NOMO-1 treated with dmso at 0.1 percent for 144 hours (cell line): Measurements from ENCODE around the gene TELO2.

ENCODE experiments used
- DNase-seq: peaks from one replicate; lab custom pipeline; 2025; ENCODE audit not compliant: unreplicated experiment; lab: John Stamatoyannopoulos, UW

The TELO2 gene

DNA sequence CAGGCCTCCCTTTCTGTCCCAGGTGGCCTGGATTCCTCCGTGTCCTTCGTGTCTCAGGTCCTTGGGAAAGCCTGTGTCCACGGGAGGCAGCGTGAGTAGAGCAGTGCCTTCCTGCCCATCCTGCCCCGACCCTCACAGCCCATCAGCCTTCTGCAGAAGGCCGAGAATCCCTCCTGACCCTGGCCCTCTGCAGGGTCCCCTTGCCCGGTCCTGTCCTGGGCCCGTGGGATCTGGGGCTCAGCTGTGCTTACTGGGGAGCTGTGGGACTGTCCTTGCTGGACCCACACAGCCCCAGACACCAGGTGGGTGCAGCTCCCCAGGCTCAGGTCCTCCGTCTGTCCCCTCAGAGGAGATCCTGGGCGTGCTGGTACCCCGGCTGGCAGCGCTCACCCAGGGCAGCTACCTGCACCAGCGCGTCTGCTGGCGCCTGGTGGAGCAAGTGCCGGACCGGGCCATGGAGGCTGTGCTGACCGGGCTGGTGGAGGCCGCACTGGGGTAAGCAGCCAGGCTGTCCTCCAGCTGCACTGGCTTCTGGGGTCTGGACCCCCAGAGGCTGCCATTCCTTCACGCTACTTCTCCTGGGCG, 3.9 kb downstream of the TELO2 start:
- DNase-seq = no peak

DNA sequence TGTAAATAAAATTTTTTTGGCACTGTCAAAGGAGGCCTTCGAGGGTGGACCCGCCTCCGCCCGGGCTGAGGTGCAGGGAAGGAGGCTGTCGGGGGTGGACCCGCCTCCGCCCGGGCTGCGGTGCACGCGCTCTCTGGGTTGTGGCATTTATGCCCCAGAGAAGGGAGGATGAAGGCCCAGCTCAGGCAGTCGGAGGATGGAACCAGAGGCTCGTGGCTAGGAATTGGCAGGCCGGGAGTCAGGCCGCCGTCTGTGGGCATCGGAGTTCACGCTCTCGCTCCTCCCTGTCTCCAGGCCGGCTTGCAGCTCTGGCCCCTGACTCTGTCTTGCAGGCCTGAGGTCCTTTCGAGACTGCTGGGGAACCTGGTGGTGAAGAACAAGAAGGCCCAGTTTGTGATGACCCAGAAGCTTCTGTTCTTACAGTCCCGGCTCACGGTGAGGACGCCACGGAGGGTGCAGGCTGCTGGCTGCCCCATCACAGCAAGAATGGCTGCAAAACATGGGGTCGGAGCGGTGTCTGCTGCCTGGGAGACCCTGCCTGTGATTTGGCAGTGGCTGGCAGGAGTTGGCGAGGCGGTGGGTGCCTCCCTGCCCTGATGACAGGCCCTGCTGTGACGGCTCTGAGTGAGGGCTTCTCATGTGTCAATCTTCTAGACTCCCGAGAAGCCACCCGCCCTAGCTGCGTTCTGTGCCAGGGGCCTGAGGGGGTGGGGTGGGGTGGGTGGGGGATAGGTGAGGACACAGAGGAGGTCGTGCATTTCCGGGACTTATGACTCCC, 5.9 kb downstream of the TELO2 start:
- no peak for DNase-seq

DNA sequence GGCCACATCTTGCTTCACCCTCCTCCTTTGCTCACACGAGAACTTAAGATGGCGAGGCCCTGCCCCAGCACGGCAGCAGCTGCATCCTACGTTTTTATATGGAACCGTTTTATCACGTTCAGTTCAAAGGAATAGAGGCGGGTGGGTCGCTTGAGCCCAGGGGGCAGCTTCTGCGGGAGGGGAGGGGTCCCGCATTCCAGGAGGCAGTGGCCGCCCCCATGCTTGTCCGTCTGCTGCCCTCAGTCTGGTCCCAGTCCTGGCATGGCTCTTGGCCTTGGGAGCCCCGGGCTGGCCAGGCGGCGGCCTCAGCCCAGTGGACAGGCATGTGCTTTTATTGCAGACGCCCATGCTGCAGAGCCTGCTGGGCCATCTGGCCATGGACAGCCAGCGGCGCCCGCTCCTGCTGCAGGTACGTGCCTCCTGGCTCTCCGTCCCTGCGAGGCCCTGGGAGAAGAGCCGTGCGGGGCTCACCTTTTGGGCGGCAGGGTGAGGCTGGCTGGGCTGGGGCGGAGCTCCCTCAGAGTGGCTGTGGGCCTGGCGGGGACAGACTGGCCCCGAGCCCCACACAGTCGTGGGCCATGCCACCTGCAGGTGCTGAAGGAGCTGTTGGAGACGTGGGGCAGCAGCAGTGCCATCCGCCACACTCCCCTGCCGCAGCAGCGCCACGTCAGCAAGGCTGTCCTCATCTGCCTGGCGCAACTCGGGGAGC, 6.8 kb downstream of the TELO2 start:
- no peak for DNase-seq

DNA sequence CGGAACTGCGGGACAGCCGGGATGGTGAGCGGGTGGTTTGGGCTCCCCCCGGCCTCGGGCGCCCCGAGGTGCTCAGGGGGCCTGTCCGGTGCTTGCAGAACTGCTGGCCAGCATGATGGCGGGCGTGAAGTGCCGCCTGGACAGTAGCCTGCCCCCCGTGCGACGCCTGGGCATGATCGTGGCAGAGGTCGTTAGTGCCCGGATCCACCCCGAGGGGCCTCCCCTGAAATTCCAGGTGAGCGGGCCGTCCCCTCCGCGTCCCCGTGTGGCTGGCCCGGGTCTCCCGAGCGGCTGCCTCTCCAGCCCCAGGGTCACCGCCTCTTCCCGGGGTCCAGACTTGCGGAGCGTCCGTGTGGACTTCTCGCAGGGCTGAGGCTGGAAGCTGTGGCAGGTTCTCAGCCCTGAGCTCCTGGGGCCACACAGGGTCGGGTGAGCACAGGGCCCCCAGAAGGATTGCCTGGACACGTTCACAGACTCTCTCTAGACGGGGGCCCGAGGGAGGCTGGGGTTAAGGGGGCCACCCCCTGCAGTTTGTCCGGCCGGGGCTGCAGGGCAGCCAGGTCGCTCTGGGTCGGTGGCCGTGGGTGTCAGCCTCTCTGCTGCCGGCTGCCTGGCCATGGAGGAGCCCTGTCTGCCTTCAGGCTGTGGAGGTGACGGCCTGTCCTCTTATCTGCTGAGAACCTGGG, 7.4 kb downstream of the TELO2 start:
- no peak for DNase-seq

DNA sequence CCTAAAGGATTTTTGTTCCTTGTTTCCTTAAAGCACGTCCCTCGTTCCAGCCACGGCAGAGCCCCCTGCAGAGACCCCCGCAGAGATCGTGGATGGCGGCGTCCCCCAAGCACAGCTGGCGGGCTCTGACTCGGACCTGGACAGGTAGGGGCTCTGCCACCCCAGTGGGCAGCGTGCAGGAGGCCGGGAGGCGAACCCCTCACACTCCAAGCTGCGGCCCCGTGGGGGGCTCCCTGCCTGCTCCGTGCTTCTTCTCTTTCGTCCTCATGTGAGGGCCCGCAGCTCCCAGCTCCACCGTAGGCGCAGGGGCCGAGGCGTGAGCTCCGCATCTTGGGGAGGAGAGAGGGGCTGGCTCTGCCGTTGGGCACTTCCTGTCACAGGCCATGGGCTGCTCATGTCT, 8.5 kb downstream of the TELO2 start:
- DNase-seq = no peak

DNA sequence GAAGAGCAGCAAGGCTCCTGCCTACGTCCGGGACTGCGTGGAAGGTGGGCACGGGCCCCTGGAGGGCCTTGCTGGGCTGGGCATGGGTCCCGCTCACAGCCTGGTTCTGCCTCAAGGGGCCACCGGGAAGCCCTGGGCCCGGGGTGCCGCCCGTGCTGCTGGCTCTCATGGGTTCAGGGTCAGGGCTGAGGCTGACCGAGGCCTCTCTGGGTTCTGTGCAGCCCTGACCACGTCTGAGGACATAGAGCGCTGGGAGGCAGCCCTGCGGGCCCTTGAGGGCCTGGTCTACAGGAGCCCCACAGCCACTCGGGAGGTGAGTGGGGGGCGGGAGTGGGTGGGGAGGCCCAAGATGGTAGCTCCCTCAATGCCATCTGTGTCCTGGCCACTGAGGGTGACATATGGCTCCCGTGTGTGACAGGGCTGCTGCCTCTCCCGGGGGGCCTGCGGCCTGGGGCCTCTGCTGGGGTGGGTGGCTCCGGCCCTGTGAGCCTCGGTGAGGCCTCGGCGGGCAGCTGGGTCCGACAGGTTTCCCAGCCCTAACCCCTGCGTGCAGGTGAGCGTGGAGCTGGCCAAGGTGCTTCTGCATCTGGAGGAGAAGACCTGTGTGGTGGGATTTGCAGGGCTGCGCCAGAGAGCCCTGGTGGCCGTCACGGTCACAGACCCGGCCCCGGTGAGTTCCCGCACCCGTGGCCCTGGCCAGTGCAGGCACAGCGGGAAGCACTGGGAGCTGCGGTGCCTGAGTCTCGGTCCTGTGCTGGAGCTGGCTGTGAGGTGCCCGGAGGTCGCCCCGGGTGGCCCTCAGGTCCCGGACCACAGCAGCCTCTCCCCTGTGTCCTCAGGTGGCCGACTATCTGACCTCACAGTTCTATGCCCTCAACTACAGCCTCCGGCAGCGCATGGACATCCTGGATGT, 9.2 kb downstream of the TELO2 start:
- no peak for DNase-seq

DNA sequence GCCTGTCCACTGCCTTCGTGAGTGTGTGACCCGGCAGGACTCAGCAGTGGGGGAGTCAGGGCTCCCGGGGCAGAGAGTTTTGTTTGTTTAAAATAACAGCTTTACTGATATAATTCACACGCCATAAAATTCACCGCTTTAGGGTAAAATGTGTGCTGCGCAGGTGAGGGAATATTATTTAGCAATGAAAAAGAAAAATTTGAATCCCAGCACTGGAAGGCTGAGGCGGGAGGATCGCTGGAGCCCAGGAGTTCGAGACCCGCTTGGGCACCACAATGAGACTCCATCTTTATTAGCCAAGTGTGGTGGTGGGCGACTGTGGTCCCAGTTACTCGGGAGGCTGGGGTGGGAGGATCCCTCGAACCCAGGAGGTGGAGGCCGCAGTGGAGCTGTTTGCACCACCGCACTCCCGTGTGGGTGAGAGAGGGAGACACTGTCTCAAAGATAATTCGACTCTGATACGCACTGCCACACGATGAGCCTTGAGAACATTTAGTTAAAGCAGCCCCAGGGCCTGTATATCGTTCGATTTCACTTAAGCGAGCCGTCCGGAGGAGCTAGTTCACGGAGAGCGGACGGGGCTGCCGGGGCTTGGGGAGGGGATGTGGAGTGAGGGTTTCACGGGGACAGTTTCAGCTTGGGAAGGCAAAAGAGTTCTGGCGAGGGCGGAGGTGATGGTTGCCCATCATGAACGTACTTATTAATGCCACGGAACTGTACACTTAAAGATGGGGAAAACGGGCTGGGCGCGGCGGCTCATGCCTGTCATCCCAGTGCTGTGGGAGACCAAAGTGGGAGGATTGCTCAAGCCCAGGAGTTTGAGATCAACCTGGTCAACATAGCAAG, 10.2 kb downstream of the TELO2 start:
- no peak for DNase-seq

DNA sequence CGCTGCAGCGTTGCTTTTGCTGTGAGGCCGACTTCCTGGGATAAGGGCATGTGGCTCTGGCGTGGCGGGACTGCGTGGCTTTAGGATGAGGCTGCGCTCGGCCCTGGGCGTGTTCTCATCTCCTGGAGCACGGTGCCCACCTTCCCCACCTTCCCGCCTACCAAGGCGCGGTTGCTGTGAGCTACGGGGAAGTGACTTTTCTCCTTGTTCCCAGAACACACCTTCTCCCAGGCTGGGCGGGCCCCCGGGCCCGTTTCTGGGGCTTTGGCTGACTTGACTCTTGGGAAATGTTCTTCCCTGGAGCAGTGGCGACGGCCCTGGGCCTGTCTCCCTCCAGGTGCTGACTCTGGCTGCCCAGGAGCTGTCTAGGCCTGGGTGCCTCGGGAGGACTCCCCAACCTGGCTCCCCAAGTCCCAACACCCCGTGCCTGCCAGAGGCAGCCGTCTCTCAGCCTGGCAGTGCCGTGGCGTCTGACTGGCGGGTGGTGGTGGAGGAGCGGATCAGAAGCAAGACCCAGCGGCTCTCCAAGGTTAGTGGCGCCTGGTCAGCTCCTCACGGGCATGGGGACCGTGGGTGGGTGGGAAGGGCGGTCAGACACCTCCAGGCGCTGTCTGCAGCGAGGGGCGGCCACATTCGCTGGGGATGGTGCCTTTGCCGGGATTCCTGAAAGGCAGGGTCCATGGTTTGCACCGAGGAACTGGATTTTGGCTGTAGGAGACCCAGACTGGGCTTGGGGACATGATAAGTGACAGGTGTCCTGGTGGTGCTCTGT, 12.1 kb downstream of the TELO2 start:
- DNase-seq = no peak

DNA sequence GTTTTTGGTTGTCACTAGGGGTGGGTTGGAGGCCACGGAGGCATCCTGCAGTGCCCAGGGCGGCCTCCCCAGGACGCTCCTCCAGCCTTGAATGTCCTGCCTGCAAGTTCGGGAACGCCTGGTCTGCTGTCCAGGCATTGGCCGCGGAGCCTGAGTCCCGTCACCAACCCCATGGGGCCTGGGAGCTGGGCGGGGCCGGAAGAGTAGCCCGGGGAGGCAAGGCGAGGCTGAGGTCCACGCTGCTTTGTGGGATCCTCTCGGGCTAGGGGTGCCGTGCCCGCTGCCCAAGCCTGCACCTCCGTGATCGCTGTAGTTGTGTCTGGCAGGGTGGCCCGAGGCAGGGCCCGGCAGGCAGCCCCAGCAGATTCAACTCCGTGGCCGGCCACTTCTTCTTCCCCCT, 12.8 kb downstream of the TELO2 start:
- DNase-seq = no peak

DNA sequence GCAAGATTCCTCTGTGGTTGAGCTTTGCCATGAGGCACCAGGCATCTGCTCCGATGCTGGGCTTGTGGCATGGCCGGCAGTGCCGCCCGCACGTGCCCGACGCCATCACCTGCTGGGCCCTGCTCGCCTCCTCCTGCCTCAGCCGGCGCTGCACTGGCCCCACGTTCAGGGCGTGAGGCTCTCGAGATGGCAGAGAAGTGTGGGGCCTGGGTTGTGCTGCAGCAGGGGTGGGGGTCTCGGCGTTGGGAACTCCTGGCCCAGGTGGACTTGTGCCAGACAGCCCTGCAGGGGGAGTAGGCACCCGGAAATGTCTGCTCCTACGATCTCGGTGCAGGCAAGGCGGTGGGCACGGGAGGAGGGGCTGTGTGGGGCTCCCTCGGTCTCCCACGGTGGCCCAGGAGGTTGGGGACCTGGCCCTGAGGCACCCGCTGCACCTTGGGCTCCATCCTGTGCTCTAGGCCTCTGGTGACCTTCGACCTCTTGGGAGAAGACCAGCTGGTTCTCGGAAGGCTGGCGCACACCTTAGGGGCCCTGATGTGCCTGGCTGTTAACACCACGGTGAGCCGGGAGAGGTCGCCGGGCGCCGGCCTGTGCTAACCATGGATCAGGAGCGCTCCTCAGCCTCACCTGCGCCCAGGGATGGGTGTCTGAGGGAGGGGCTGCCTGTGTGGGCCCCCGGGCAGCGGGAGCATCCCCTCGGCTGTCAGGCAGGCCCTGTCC, 13.5 kb downstream of the TELO2 start:
- DNase-seq = no peak

DNA sequence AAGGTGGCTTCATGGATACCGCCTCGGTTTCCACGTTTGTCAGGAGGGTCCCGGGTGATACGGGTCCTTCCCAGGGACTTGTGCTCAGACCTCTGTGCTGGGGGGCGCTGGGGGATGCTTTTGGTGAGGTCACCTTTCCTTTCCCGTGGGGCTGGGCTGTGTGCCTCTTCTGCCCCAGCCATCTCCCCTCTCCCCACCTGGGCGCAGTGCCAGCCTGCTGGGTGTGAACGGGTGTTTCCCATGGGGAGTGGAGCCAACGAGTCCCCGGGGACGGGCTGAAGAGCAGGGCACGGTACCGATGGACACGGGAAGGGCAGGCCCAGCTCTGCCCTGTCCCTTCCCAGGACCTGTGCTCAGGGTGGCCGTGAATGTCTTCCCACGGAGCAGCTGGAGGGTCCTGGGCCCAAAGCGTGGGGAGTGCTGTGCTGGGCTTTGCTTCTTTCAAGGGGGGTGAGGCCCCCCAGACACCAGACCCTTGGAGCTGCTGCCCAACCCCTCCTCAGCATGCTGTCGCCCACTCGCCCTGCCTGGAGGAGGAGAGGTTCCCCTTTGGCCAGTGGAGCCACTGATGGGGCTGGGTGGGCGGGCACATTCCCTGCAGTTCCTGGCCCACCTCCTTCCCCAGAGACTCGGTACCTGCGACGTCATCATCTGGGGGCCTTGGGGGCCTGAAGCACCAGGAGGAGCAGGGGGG, 15.5 kb downstream of the TELO2 start:
- DNase-seq = no peak

DNA sequence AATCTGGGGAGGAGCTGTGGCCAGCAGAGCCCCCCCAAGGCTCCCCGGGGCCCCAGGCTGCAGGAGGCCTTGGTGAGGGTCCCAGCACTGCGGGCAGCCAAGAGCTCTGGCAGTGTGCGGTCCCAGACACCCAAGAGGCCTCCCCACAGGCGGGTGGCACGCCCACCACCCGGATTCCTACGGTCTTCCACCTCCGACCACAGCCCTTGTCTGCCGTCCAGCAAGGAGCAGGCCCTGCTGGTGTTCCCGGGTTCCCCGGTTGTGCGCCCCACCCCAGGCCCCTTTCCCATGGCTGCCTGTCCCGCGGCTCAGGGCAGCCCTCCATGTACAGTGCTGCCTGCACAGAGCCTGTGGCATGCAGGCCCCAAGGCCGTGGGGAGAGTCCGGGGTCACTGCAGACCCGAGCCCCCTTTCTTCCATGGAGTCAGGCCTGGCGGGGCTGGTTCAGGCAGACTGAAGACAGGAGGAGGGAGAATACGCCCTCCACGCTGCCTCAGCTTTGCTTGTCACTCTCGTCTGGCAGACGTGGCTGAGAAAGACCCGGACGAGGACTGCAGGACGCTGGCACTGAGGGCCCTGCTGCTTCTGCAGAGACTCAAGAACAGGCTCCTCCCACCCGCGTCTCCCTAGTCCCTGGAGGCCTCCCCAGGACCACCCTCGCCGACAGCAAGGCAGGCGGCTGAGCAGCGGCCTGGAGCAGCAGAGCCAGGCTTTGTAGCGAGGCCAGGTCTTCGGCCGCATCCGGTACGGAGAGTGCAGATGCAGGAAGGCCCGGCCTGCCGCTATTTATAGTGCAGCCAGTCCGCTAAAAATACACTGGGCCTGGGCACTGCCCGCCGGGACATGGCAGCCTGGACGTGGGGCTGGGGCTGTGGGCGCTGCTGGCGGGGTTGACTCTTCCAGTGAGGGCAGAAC, 16.4 kb downstream of the TELO2 start:
- no peak for DNase-seq

DNA sequence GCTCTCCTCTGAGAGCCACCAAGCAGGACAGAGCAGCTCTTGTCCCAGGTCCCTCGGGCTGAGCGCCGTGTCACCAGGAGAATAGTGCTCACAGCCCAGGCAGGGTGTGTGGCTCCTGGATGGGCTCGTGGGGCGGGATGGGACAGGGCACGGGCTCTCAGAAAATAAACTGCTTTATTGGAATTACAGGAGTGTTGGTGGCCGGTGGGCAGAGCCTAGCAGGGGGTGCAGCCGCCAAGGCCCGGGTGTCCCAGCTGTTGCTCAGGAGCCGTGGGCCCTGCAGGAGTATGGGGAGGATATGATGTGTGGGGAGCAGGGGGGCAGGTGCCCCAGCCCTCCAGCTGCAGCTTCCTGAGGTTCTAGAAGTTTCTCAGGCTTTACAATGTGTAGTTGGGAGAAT, 17.1 kb downstream of the TELO2 start:
- DNase-seq = no peak

DNA sequence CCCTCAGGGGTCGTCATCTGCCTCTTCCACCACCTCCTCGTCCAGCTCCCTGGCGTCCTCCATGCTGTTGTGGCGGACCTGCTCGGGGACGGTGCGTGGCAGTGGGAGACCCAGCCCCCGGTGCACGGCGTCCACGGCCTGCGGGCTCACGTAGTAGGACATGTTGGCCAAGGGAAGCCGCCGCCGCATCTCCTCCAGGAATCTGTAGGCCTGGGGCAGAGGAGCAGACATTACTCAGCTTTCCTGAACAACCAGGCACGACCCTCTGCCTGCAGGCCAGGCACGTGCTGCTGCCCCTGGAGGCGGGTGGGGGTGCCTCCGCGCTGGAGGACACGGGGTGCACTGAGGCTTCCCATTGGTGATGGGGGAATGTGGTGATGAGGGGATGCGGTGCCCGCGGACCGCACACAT, 17.8 kb downstream of the TELO2 start:
- no peak for DNase-seq

DNA sequence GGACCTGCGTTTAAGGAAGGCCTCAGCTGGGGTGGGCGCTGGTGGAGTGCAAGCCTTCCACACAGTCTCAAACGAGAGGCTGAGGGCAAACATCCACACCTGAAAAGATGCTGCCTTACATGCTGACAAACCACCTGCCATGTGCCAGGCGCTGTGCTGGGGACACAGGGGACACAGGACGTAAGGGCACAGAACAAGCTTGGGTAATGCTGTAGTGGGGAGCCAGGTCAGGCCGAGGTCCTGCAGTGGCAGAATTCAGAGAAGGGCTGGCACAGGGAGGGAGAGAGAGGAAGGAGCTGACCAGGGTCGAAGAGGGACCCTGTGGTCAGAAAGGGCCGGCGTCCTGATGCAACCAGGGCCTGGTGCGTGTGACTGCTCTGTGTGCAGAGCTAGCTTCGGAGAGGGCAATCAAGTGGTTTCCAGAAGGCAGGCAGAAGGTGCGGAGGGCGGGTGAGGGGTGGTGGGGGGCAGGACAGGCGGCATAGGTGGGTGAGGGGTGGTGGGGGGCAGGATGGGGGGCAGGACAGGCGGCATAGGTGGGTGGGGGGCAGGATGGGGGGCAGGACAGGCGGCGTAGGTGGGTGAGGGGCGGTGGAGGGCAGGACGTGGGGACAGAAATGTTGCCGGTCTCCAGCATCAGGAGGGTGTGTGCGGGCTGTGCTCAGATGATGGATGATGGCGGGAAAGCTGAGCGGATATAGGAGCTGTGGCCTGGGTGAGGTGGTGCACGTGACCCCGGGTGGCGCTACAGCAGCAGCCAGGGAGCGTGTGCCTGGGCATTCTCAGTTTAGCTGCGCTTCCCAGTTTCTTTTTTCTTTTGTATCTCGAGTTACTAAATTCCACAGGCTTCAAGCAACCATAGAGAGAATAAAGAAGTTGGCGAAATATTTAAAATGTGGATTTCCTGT, 18.8 kb downstream of the TELO2 start:
- DNase-seq = no peak

DNA sequence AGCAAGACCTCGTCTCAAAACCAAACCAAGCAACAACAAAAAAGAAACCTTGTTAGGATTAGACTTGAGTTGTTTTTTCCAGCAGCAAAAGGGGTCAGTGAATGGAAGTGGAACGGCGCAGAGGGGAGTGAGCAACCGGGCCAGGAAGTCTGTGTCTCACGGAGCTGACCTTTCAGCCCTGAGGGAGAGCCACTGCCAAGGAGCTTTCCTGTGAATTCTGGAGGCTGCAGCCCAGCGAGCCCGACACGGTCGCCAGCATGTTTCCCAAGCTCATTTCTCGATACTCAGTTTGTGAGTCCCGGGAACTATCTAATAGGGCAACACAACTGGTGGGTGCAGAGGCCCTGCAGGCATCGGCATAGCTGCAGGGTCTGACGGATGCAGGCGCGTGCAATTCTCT, 19.6 kb downstream of the TELO2 start:
- no peak for DNase-seq
